ENCODE results near the gene LIMD2.

DNA sequence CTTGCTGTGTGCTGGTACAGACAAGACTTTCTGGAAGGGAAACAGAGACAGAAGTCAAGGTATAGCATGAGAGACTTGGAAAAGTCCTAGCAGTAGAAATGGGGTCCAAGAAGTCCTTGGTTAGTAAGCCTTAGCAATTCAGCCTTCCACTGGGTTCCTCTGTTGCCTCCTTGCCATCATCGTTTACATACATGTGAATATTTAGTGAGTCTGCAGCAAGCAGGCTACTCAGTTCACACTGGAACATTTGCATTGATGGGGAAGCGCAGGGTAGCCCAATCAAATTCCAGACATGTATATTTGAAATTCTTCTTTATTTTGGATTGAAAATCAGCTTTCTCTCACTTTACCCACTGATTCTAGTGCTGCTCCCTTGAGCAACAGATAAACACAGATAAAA is 27.1 kb downstream of the LIMD2 start:
- no peak for TF ChIP-seq POLR2AphosphoS5 (IDR thresholded peaks at IDR 0.05)
- TF ChIP-seq POLR2A (IDR thresholded peaks at IDR 0.05; ENCODE audit: low read depth), result no peak
- no peak for TF ChIP-seq EP300 (IDR thresholded peaks at IDR 0.05)
- TF ChIP-seq, protein P1, sequence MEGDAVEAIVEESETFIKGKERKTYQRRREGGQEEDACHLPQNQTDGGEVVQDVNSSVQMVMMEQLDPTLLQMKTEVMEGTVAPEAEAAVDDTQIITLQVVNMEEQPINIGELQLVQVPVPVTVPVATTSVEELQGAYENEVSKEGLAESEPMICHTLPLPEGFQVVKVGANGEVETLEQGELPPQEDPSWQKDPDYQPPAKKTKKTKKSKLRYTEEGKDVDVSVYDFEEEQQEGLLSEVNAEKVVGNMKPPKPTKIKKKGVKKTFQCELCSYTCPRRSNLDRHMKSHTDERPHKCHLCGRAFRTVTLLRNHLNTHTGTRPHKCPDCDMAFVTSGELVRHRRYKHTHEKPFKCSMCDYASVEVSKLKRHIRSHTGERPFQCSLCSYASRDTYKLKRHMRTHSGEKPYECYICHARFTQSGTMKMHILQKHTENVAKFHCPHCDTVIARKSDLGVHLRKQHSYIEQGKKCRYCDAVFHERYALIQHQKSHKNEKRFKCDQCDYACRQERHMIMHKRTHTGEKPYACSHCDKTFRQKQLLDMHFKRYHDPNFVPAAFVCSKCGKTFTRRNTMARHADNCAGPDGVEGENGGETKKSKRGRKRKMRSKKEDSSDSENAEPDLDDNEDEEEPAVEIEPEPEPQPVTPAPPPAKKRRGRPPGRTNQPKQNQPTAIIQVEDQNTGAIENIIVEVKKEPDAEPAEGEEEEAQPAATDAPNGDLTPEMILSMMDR (IDR thresholded peaks at IDR 0.05), result no peak
